RWPE1 (cell line): Measurements from ENCODE around the gene PPP1R9A.

Source experiments
- CTCF ChIA-PET: fragments of 350-600 bp; sonication (Branson Sonifier 250); formaldehyde crosslinking; extraction: SDS; loops from one replicate; lab custom pipeline; 2021; lab: Yijun Ruan, JAX
- POLR2A ChIA-PET: fragments of 400-600 bp; formaldehyde crosslinking; extraction: SDS; loops from one replicate; lab custom pipeline; 2020; ENCODE audit warnings: antibody characterized with exemption; ENCODE audit not compliant: low non-redundant PET; lab: Yijun Ruan, JAX
- DNase-seq: peaks from one replicate; pipeline ENCODE4 v3.0.0; 2012; ENCODE audit warnings: low spot score
- H3K27ac ChIP-seq: fragments of 450-650 bp; 2 replicates; pipeline ENCODE4 v1.5.1; 2017
- TF ChIP-seq, protein P1 (sequence below): fragments of 450-650 bp; conservative IDR thresholded peaks from 2 replicates; pipeline ENCODE4 v1.5.1; 2017; ENCODE audit warnings: low read depth, mild to moderate bottlenecking

PPP1R9A gene

DNA sequence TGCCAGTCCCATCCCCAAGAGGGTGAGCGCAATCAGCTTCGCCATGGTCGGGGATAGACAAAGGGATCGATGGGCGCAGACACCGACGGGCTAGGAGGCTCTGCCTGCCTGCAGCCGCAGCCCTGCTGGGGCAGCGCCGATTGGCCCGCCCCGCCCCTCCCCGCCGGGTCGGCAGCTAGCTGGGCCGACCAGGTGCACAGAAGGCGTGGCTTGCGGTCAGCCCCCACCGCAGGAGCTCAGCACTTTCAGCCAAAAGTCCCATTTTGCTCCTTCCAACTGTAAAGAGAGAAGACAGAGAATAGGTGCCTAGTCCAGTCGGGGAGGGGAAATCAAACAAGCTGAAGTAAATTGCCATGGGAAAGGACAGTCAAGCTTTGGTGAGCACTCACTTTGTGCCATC is 417.0 kb downstream of the PPP1R9A start, which contains the start of gene PON1:
Gene PON1 (minus strand): TSS at position 102 of the 400 bp plus-strand sequence. CDS start 57 bp downstream, at position 45.
- H3K27ac ChIP-seq = no peak within 1 kb of the TSS
- TF ChIP-seq, protein P1, sequence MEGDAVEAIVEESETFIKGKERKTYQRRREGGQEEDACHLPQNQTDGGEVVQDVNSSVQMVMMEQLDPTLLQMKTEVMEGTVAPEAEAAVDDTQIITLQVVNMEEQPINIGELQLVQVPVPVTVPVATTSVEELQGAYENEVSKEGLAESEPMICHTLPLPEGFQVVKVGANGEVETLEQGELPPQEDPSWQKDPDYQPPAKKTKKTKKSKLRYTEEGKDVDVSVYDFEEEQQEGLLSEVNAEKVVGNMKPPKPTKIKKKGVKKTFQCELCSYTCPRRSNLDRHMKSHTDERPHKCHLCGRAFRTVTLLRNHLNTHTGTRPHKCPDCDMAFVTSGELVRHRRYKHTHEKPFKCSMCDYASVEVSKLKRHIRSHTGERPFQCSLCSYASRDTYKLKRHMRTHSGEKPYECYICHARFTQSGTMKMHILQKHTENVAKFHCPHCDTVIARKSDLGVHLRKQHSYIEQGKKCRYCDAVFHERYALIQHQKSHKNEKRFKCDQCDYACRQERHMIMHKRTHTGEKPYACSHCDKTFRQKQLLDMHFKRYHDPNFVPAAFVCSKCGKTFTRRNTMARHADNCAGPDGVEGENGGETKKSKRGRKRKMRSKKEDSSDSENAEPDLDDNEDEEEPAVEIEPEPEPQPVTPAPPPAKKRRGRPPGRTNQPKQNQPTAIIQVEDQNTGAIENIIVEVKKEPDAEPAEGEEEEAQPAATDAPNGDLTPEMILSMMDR = no peak
- no peak for DNase-seq
- ChIA-PET POLR2A (no interaction called here), CTCF (no interaction called here)

DNA sequence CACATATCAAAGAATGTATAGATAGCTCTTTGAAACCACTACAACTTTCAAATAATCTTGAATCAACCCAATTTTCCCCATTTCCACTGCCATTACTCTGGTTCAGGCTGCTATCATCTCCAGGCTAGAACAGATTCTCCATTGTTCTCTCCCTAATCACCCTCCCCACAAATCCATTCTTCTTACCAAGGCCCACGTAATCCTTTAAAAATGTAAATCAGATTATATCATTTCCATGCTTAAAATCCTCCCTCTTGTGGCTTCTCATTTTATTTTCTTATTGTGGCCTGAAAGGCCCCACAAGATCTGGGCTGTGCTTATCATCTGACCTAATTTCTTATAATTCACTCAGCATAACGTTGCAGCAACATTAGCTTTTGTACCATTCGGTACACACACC is 420.0 kb downstream of the PPP1R9A start:
- POLR2A ChIA-PET = no interaction called here
- TF ChIP-seq, protein P1 = no peak
- DNase-seq = no peak
- no peak overlapping the region for H3K27ac ChIP-seq
- CTCF ChIA-PET = no interaction called here

DNA sequence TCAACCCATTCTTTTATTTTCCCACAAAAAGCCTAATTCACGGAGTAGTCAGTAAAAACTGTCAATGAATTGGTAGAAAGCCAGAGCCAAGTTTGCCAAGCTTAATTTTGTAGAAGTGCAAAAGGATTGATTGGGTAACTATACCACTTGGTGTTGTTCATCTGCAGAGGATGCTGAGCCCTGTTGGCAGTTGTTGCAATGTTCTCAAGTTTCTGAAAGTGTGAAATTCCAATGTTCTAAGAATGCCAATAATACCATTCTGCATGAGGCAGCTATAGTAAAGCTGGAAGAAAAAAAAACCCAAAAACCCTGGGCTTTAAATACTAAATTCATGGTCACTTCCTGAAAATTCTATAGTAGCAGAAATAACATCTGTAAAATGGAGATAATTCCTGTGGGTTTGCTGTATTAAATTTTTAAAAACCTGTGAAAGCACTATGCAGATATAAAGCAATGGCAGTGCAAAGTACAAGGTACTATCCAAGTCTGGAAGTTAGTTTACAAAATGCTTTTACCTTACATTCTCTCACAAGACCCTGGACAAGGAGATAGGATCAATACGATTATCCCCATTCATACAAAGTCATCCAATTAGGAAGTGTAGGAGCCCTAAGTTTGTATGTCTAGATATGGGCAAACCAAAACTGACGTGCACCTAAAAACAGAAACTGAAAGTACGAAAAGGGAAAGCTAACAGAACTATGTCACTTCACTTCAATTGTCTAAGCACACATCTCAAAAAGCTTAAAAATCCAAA is 423.0 kb downstream of the PPP1R9A start:
- no peak overlapping the region for H3K27ac ChIP-seq
- DNase-seq = no peak
- ChIA-PET CTCF (no interaction called here), POLR2A (no interaction called here)
- TF ChIP-seq, protein P1 = no peak

DNA sequence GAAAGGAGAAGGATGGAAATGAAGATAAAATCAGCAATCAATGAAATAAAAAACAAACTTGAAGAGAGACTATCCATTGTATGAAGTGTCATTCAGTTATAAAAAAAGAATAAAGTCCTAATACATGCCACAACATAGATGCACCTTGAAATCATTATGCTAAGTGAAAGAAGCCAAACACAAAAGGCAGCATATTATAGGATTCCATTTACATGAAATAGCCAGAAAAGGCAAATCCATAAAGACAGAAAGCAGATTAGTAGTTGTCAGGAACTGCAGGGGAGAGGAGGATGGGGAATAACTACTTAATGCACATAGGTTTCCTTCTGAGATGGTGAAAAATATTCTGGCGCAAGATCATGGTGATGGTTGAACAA is 423.6 kb downstream of the PPP1R9A start:
- CTCF ChIA-PET = no interaction called here
- POLR2A ChIA-PET = no interaction called here
- DNase-seq = no peak
- no peak overlapping the region for H3K27ac ChIP-seq
- TF ChIP-seq, protein P1 = no peak

DNA sequence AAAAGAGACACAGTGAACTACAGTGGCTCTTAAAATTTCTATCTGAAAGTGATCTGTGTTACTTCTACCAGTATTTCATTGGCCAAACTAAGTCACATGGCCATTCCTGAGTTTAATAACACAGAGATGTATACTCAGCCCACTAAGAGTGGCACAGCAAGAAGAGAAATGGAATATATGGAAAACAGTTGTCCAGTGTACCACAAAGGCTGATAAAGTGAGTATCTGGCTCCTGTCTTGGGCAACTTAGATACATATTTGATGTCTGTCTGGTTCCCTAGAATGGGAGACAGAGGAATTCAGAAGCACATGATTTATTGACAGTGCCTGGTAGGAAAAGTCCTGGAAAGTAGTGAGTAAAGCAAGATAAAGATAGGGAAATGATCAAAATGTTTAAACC is 427.1 kb downstream of the PPP1R9A start:
- TF ChIP-seq, protein P1 = no peak
- CTCF ChIA-PET = no interaction called here
- POLR2A ChIA-PET = no interaction called here
- no peak for DNase-seq
- H3K27ac ChIP-seq = no peak overlapping the region

DNA sequence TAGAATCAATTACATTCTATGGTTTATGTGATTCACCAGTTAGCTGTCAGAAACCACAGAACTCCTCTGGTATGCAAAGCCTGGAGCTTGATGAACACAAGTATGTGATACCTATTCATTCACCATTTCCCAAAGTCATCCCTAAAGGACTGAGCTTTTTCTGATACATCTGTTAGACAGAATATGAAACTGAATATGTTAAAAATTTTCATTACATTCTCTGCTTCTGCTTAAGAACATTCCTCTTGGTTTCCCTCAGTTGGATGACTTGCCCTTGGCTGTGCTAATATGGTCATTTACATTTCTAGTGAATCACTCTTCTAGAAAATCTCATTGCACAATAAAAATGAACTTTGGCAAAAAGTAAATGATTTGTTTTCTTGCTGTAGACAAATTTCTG is 427.7 kb downstream of the PPP1R9A start:
- POLR2A ChIA-PET = no interaction called here
- TF ChIP-seq, protein P1 = no peak
- CTCF ChIA-PET = interaction anchor here (0.7 kb wide), 1 partner anchor 131 kb away, joined by 3 read pairs; no protein-coding TSS in a partner anchor
- H3K27ac ChIP-seq = no peak overlapping the region
- DNase-seq = no peak
